Cardiac septum (tissue), 1 donor: Measurements from ENCODE around the gene TRAPPC3. TPM values are rescaled to one million over a fixed set of nuclear protein-coding genes. Genes with fewer than 3 reads are reported as not detected.

Source experiments
- DNase-seq: peaks from one replicate; pipeline ENCODE4 v3.0.0-alpha.2; 2020; ENCODE audit warnings: low spot score
- intact Hi-C: fragments of 100-400 bp; cut with DNase I; formaldehyde crosslinking; loops from one replicate; pipeline ENCODE4 v1.14.0; 2022
- total RNA-seq: library from RNA; stranded (reverse); fragmentation: NEBNext Ultra II Directional; extraction: Animal tissue kit (Norgen Biotek cat#: 25700); gene quantifications from one replicate; pipeline ENCODE4 v1.2.1, GENCODE V29; 2021
- donor health status: DM: no; HTN: no; CAD: no.

TRAPPC3 gene
- total RNA-seq, 1 donor from 2014 or later = 47.9 TPM

GRCh38 chr1:36115200-36115669 lies 34.1 kb downstream of the TRAPPC3 start:
- intact Hi-C loops = no loop called here
- no peak for DNase-seq

- intact Hi-C loops = no loop called here
- DNase-seq = no peak
Observed at GRCh38 chr1:36114371-36114770, 34.9 kb downstream of the TRAPPC3 start.

- DNase-seq = no peak
- intact Hi-C loops = no loop called here
Observed at GRCh38 chr1:36112823-36113222, 36.5 kb downstream of the TRAPPC3 start.

- intact Hi-C loops = no loop called here
- DNase-seq = no peak
Observed at GRCh38 chr1:36111151-36111550, 38.1 kb downstream of the TRAPPC3 start.

- DNase-seq = no peak
- intact Hi-C loops = no loop called here
Observed at GRCh38 chr1:36109041-36109679, 40.1 kb downstream of the TRAPPC3 start.

GRCh38 chr1:36108314-36108713 lies 41.0 kb downstream of the TRAPPC3 start:
- intact Hi-C loops = no loop called here
- no peak for DNase-seq

- no peak for DNase-seq
- intact Hi-C loops = no loop called here
Observed at GRCh38 chr1:36107394-36107793, 41.9 kb downstream of the TRAPPC3 start.

- intact Hi-C loops = no loop called here
- DNase-seq = no peak
Observed at GRCh38 chr1:36106269-36106668, 43.0 kb downstream of the TRAPPC3 start.

- intact Hi-C loops = loop anchor here (5.0 kb wide), 1 partner anchor 186 kb away; no protein-coding TSS in a partner anchor
- no peak for DNase-seq
Observed at GRCh38 chr1:36101546-36101945, 47.7 kb downstream of the TRAPPC3 start.

GRCh38 chr1:36100376-36100775 lies 48.9 kb downstream of the TRAPPC3 start:
- intact Hi-C loops = loop anchor here (5.0 kb wide), 1 partner anchor 187 kb away; no protein-coding TSS in a partner anchor
- no peak for DNase-seq

GRCh38 chr1:36099681-36100341 lies 49.5 kb downstream of the TRAPPC3 start:
- intact Hi-C loops = loop anchor here (2.0 to 5.0 kb wide), 5 partner anchors 35 to 321 kb away; no protein-coding TSS in a partner anchor
- peak; percentile 88 for DNase-seq

GRCh38 chr1:36098650-36099365 lies 50.5 kb downstream of the TRAPPC3 start:
- no peak for DNase-seq
- intact Hi-C loops = loop anchor here (2.0 to 5.0 kb wide), 4 partner anchors 36 to 322 kb away; no protein-coding TSS in a partner anchor

- no peak for DNase-seq
- intact Hi-C loops = loop anchor here (2.0 to 5.0 kb wide), 4 partner anchors 37 to 323 kb away; no protein-coding TSS in a partner anchor
Observed at GRCh38 chr1:36097693-36098585, 51.3 kb downstream of the TRAPPC3 start.

- intact Hi-C loops = loop anchor here (5.0 kb wide), 1 partner anchor 121 kb away; no protein-coding TSS in a partner anchor
- no peak for DNase-seq
Observed at GRCh38 chr1:36096500-36097432, 52.5 kb downstream of the TRAPPC3 start.

- intact Hi-C loops = loop anchor here (5.0 kb wide), 1 partner anchor 121 kb away; no protein-coding TSS in a partner anchor
Observed at GRCh38 chr1:36095760-36096405, 53.4 kb downstream of the TRAPPC3 start.

GRCh38 chr1:36094621-36095061 lies 54.6 kb downstream of the TRAPPC3 start:
- DNase-seq = no peak
- intact Hi-C loops = loop anchor here (5.0 kb wide), 1 partner anchor 123 kb away; no protein-coding TSS in a partner anchor

More at GRCh38 chr1:36095760-36096405, 53.4 kb downstream of the TRAPPC3 start:
- no peak for DNase-seq

- intact Hi-C loops = no loop called here
- DNase-seq = no peak
Observed at GRCh38 chr1:36093929-36094328, 55.4 kb downstream of the TRAPPC3 start.
